ENCODE measurements around the gene KIAA0586. TPM values are rescaled to one million over a fixed set of nuclear protein-coding genes. Genes with fewer than 3 reads are reported as not detected.

KIAA0586 gene
- total and polyA plus RNA-seq, 2 of the 4 experiments (the other 2 are of a cell fraction): 9.4 to 36.7 TPM

DNA sequence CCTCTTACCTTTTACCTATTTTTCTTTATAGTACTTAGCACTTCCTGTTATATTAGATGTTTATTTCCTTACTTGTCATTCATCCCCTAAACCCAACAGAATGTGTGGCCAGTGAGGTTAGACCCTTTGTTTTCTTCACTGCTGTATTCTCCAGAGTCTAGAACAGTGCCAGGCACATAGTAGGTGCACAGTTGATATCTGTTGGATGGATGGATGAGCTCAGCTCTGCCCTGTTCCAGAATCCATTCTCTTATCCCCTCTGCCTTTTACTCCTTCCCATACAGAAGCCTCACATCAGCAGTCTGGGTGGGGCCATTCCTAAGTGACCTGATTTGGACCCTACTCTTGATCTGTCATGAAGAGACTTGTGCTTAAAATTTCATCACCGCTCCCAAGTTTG lies 115.7 kb downstream of the KIAA0586 start:
- Histone ChIP-seq H4K91ac (ENCODE audit: insufficient read depth, low read depth, low read length) (no peak overlapping the region), H3K9ac (ENCODE audit: low read depth, low read length) (no peak overlapping the region), H3K4ac (ENCODE audit: low read depth, low read length) (no peak overlapping the region), H2AK9ac (replicated peaks; ENCODE audit: low read depth, low read length, poor library complexity) (no peak overlapping the region), H4K8ac (ENCODE audit: low read depth in 2 of 2, low read length in 2 of 2) (no peak overlapping the region), H3K36me3 (ENCODE audit: control insufficient read depth, insufficient read depth, low read length) (no peaks in the 10 kb centered on the region), H3K23ac (ENCODE audit: low read depth, low read length) (no peak overlapping the region), H2BK15ac (ENCODE audit: low read depth, low read length) (no peak overlapping the region; the same call in 2 of the 3 replicates), H3K4me3 (ENCODE audit: insufficient read depth, low read depth, low read length) (no peak overlapping the region), H3K4me1 (ENCODE audit: control insufficient read depth, insufficient read depth, low read length) (peaks cover 5% of the 10 kb centered on the region; the same call in 1 of the 2 replicates), H3K9me3 (ENCODE audit: control insufficient read depth, insufficient read depth, low read length) (no peaks in the 10 kb centered on the region), H3K27ac (ENCODE audit: insufficient read depth, low read length) (no peak overlapping the region), H4K5ac (ENCODE audit: low read depth, low read length) (no peak overlapping the region), H3K56ac (ENCODE audit: extremely low read depth, insufficient read depth, low read length) (no peak overlapping the region), H3K4me2 (ENCODE audit: low read depth, low read length) (no peak overlapping the region), H2BK20ac (ENCODE audit: low read depth, low read length) (no peak overlapping the region), H2AK5ac (ENCODE audit: low read depth, low read length) (no peak overlapping the region), H2BK5ac (ENCODE audit: low read depth, low read length, poor library complexity, severe bottlenecking) (no peak overlapping the region), H3K18ac (ENCODE audit: low read depth, low read length) (no peak overlapping the region), H3K14ac (replicated peaks; ENCODE audit: low read depth, low read length) (no peak overlapping the region), H2AFZ (replicated peaks; ENCODE audit: low read length, poor library complexity) (no peak overlapping the region), H4K20me1 (ENCODE audit: insufficient read depth, low read length) (no peaks in the 10 kb centered on the region), H2BK120ac (ENCODE audit: low read depth, low read length) (no peak overlapping the region), H3K9me1 (ENCODE audit: insufficient read depth, low read length) (no peaks in the 10 kb centered on the region; the same call in 1 of the 2 replicates), H3K79me1 (ENCODE audit: low read depth in 1 of 2, low read length in 2 of 2) (no peaks in the 10 kb centered on the region), H3K27me3 (ENCODE audit: control insufficient read depth, insufficient read depth, low read length) (no peaks in the 10 kb centered on the region)
- ChIA-PET CTCF (no interaction called here), POLR2A (ENCODE audit: unreplicated experiment) (no interaction called here)
- TF ChIP-seq MXI1 (IDR thresholded peaks at IDR 0.05; ENCODE audit: borderline replicate concordance, low read depth, low read length) (no peak), MAFK (IDR thresholded peaks at IDR 0.05; ENCODE audit: low read depth, low read length) (no peak)
- intact Hi-C loops (cut with micrococcal nuclease): no loop called here
- DNase-seq: no peak
- ATAC-seq (ENCODE audit: low read depth): no peak
- WGBS, 2 experiments (ENCODE audit: extremely low coverage in 2 of 2, insufficient read length in 1 of 2): no CpG with 5 or more reads among the region's 1 CpG
- in situ Hi-C loops (cut with MboI; ENCODE audit: low sequenced_read_pairs): no loop called here
- no TSS peak for BruUV-seq (replicated peaks)
- dilution Hi-C loops (cut with HindIII; ENCODE audit: low sequenced_read_pairs, unreplicated experiment): no loop called here

Data from IMR-90 (cell line).